EL (cell line): ENCODE results near the gene FAM107B.
"Not testable (repeated sequence)": the region's sequence is repeated elsewhere in the genome, so short reads cannot be mapped to it uniquely, and the experiment has no call there.

Experiments used
- DNase-seq: peaks from one replicate; pipeline ENCODE4 v3.0.0-alpha.2; 2016

FAM107B gene

GRCh38 chr10:14595526-14596182, 179.0 kb downstream of the FAM107B start:
- DNase-seq: no peak

- DNase-seq: no peak
Observed at GRCh38 chr10:14594878-14595525, 179.7 kb downstream of the FAM107B start.

- no peak for DNase-seq
Observed at GRCh38 chr10:14593806-14594205, 180.9 kb downstream of the FAM107B start.

- no peak for DNase-seq
Observed at GRCh38 chr10:14592566-14592965, 182.1 kb downstream of the FAM107B start.

- DNase-seq: no peak
Observed at GRCh38 chr10:14592026-14592425, 182.7 kb downstream of the FAM107B start.

GRCh38 chr10:14588938-14589294, 185.8 kb downstream of the FAM107B start:
- not testable (repeated sequence) for DNase-seq

- peak; percentile 98 for DNase-seq
Observed at GRCh38 chr10:14588084-14588937, 186.4 kb downstream of the FAM107B start.

- no peak for DNase-seq
Observed at GRCh38 chr10:14587540-14588083, 187.1 kb downstream of the FAM107B start.

GRCh38 chr10:14586901-14587300, 187.8 kb downstream of the FAM107B start:
- DNase-seq: no peak

GRCh38 chr10:14585287-14586193, 189.2 kb downstream of the FAM107B start:
- no peak for DNase-seq

- no peak for DNase-seq
Observed at GRCh38 chr10:14584661-14585060, 190.0 kb downstream of the FAM107B start.

GRCh38 chr10:14583967-14584366, 190.7 kb downstream of the FAM107B start:
- no peak for DNase-seq

GRCh38 chr10:14583252-14583651, 191.4 kb downstream of the FAM107B start:
- no peak for DNase-seq

GRCh38 chr10:14581553-14582321, 193.0 kb downstream of the FAM107B start:
- DNase-seq: no peak

- no peak for DNase-seq
Observed at GRCh38 chr10:14580671-14581332, 193.9 kb downstream of the FAM107B start.

GRCh38 chr10:14579405-14579804, 195.3 kb downstream of the FAM107B start:
- no peak for DNase-seq

GRCh38 chr10:14578060-14578952, 196.4 kb downstream of the FAM107B start:
- peak; percentile 52 for DNase-seq

GRCh38 chr10:14574885-14575284, 199.8 kb downstream of the FAM107B start:
- DNase-seq: no peak

GRCh38 chr10:14574291-14574690, 200.4 kb downstream of the FAM107B start:
- no peak for DNase-seq

- peak; percentile 60 for DNase-seq
Observed at GRCh38 chr10:14573666-14574261, 200.9 kb downstream of the FAM107B start.
